HL-60/S4 treated with phorbol 12-myristate 13-acetate at 8.2 ng/mL for 4 days and 3 days (cell line): ENCODE data around the gene PTRHD1.
"Not testable (repeated sequence)": the region's sequence is repeated elsewhere in the genome, so short reads cannot be mapped to it uniquely, and the experiment has no call there.

Experiments used
- in situ Hi-C: fragments of 300-500 bp; cut with MboI; formaldehyde crosslinking; loops from 2 replicates; pipeline ENCODE4 v1.15.0; 2022; ENCODE audit warnings: low sequenced_read_pairs

PTRHD1 gene, protein sequence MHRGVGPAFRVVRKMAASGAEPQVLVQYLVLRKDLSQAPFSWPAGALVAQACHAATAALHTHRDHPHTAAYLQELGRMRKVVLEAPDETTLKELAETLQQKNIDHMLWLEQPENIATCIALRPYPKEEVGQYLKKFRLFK

GRCh38 chr2:24792874-24793760 lies at the start of gene PTRHD1, which contains the start of gene CENPO:
Gene PTRHD1 (minus strand): TSS chr2:24793391. CDS start chr2:24793377, 14 bp downstream.
Gene CENPO (plus strand): TSS chr2:24793425. CDS start chr2:24793920, 495 bp downstream.
- in situ Hi-C loops, result no loop called here

DNA sequence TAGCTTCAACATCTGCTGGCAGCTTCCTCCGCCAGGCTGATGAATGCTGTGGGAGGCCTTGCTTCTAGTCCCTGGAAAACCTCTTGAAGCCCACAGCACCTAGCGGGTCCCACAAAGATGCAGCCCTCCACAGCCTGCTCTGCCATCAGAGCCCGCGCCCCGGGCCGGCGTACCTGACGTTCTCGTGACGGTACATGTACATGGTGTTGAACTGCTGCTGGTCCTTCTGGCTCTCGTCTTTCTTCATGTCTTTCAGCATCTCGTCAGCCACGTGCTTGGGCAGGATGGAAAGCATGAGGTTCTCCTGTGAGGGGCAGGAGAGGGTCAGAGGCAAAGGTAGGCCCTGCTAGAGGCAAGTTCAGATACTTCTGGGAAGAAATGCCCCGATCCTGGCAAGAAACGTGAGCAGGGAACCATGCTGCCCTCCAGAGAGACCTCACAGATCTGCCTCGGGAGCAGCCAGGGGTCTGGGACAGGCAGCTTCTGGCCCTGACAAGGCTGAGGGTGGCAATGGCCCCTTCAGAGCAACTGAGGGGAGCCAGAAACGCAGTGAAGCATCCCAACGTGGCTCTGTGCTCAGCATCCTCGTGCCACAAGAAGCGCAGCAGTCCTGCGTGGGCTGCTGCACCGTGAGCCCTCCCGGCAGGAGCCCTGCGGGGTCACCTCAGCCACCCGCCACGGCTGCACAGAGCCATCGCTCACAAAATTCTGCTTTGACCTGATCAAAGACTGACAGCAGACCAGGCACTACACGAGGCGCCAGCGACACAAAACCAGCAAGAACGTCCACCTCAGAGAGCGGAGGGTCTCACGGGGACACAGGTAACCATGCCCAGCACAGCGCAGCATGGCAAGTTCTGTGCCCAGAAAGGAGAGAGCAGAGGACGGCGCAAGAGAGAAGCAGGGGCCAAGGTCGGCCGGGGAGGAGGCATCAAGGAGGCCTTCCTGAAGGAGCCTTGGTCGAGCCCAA lies 49.2 kb upstream of the PTRHD1 start:
- in situ Hi-C loops, result no loop called here

- in situ Hi-C loops, result no loop called here
Measured at GRCh38 chr2:24840962-24841945, 48.1 kb upstream of the PTRHD1 start.

DNA sequence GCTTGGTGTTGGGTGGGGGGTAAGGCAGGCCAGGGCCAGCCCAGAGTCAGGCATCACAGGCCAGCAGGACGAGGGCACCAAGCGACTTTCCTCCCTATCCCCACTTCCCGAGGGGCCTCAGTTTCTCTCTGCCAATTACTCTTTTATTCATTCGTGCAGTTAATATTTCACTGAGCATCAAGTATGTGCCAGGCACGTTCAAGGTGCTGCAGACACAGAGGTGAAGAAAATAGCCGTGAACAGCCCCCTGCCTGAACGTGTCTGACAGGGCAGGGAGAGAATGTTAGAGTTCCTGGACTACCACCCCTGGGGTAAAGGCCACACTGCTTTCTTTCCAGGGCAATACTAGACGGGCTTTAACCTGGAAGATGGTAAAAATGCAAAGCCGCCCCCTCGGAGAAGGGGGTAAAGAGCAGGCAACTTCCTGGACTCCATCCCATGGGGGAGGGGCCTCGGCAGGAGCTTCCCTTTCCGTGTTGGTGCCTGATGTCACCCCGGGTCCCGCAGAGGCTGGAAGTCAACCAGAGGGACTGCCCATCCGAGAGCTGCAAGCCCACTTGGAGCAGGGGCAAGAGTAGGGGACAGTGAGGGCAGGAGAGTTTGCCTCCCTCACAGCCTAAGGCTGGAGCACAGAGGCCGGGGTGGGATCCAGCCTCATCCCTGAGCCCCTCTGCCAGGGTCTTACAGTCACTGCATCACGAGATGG lies 47.1 kb upstream of the PTRHD1 start:
- in situ Hi-C loops, result no loop called here

DNA sequence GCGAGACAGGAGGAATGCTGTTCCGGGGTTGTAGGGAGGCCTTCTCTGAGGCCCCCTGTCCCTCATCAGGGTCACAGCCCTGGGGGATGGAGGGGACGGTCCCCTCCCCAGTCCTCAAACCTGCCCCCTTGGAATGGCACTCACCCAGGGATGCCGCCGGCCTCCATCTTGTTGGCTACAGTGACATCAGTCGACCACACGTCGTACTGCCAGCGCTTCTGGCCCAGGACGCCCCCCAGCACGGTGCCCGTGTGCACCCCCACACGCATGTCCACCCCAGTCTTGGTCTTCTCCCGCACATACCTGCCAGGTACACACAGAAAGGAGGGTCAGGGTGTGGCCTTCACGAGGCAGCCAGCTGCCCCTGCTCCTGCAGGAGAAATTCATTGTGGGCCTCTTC lies 46.5 kb upstream of the PTRHD1 start:
- in situ Hi-C loops, result no loop called here

- in situ Hi-C loops, result no loop called here
Measured at GRCh38 chr2:24838541-24838940, 45.4 kb upstream of the PTRHD1 start.

DNA sequence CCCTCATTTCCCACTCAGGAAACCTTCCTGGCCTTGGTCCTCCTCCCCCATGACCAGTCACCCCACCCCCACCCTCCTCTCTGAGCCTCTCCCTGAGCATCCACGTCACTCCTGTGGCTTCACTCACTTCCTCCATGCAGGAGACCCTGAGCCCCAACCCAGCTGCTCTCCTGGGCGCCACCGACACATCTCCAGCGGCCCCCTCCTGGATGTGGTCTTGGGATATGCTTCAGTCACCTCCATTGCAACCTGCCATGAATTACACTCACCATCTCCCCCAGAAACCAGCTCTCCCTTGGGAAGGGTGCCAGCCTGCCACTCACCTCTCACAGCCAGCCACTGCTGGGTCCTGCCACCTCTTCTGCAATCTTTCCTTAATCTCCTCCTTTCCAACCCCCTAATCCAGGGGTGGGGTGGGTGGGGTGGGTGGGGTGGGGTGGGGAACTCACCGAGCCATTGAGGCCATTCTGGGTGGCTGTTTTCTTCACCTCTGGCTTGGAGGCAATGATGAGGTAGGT lies 44.9 kb upstream of the PTRHD1 start:
- in situ Hi-C loops, result no loop called here

DNA sequence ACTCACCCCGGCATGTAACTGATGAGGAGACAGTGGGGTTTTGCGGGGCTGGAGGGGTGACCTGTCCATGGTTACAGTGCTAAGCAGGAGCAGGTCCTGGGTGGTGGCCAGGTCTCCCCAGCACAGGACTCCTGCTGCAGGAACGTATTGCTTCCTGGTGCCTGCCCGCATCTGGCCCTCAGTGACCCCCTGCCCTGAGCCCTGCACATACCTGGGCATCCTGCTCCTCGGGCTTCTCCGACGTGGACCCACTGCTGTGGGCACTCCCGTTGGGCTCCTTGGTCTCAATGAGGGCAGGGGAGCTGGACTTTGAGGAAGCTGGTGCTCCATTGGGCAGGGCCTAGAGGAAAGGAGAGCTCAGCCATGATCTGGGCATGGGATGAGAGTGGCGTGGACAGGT lies 43.5 kb upstream of the PTRHD1 start:
- in situ Hi-C loops, result no loop called here

DNA sequence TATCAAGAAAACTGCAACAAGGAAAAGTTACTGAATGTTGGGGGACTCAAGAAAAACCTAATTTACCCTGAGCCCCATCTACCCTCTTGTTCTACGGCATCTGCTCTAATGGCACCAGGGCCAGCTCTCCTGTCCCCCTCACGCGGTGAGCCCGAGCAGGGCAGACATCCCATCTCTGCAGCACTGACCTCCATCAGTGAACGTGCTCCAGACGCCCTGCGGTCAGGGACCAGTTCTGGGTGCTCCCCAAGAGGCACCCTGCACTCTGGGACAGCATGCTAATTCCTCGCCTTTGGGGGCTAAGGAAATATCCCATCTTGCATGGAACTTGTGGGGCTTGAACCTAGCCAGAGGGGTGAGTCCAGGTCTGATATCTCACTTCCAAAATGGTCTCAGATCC lies 43.0 kb upstream of the PTRHD1 start:
- in situ Hi-C loops, result no loop called here

- in situ Hi-C loops, result not testable (repeated sequence)
Measured at GRCh38 chr2:24835411-24835810, 42.2 kb upstream of the PTRHD1 start.

DNA sequence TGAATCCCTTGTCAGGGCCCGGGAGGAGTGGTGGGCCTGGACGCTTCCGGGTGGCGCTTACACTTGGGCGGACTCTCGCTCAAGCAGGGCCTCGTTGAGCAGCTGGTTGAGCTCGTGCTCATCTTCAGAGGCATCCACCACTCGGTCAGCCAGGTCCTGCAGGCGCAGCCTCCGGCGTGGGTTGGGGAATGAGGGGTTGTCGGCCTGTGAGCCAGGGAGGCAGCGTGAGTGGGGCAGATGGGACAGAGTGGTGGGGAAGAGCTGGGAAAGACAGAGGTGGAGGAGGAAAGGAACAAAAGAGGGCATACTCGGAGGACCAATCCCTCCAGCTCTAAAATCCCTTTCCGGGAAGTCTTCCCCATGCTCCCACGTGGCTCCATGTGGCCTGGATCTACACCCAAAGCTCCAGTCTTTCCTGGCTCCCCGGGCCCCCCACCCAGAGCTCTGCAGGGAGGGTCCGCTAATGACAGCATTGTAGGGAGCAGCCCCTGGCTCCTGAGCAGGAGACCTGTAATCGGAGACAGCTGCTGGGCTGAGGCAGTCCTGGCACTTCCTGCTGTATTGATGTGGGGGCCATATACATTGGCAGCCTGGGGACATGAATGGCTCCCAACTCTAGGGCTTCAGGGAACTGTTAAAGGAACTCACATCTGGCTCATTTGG lies 41.7 kb upstream of the PTRHD1 start:
- in situ Hi-C loops, result no loop called here

DNA sequence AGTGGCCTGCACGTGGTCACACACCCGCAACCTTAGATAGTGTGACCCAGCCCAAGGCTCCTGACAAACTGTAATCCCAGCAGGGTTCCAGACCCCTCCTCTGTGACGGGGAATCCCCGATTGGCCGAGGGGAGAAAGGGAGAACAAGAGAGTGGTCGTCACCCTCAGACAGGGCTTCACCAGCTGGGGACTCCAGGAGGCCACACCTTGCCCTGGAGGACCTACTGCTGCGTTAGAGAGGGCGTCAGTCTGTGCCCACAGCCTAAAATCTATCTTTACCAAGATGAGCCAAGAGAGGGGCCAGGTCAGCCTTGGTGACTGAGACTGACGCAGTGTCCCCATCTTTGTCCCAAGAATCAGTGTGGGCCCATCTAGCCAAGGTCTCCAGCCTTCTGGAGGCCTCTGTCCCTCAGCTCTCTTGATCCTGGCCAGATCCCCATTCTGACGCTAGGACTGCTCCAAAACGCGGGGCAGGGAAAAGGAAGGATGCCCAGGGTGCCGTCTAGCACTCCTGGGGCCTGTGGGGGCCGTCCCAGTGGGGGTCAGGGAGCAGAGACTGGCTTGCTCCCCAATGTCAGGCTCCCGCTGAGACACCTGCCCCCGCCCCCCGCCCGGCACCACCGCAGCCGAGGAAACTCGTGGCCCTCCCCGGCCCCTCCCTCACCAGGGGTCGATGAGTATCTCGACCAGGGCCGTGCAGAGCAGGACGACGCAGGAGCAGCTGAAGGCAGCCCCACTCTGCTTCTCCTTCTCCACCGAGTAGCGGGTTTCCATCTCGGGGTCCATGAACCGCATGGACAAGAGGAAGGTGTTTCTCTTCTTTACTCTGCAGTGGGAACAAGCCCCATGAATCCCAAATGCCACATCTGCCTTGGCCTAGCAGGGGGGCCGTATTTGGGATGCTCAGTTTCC lies 40.9 kb upstream of the PTRHD1 start:
- in situ Hi-C loops, result no loop called here

DNA sequence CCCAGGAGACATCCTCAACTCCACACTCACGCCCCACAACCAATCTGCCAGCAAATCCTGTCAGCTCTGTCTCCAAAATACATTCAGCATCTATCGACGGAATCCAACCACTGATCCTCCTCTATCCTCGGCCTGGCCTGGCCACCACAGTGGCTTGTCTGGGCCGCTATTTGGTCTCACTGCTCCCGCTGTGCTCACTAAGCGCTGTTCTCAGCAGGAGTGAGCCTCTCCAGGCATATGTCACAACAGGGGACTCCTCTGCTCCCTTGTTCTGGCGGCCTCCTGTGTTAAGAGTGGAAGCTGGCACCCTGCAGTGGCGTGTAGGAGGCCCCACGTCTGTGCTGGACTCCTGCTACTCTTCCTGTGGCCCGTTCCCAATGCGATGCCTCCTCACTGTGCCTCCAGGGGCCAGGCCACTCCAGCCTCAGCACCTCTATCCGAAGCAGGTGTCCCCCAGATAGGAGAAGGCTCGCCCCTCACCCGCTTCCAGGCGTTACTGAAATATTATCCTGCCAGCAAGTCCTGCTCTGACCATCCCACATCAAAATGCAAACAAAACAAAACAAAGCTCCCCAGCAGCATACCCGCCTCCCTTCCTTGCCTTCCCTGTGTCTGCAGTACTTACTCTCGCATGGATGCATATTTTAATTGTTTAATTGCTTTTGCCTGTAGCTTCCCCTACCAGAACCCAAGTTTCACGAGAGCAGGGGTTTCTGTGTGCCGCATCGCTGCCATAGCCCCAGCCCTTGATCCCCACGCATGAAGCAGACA lies 39.9 kb upstream of the PTRHD1 start:
- in situ Hi-C loops, result no loop called here

GRCh38 chr2:24832521-24832920 lies 39.3 kb upstream of the PTRHD1 start:
- in situ Hi-C loops, result no loop called here

- in situ Hi-C loops, result no loop called here
Measured at GRCh38 chr2:24832073-24832461, 38.9 kb upstream of the PTRHD1 start.

- in situ Hi-C loops, result no loop called here
Measured at GRCh38 chr2:24831221-24832072, 38.3 kb upstream of the PTRHD1 start.
